SK-N-SH (cell line): Measurements from ENCODE around the gene ACCS. TPM values are rescaled to one million over a fixed set of nuclear protein-coding genes. Genes with fewer than 3 reads are reported as not detected.

Experiments used
- CTCF ChIA-PET: fragments of 300-600, 350-600 bp; formaldehyde crosslinking; extraction: SDS; loops from one replicate; lab custom pipeline; 2021; lab: Yijun Ruan, JAX
- POLR2A ChIA-PET: fragments of 350-600 bp; sonication (Branson Sonifier 250); formaldehyde crosslinking; extraction: SDS; loops from one replicate; lab custom pipeline; 2020; ENCODE audit warnings: antibody characterized with exemption, inconsistent platforms; lab: Yijun Ruan, JAX
- DNase-seq: peaks from one replicate; pipeline ENCODE4 v3.0.0; 2012
- H2AFZ ChIP-seq: fragments of 200-600 bp; sonication (generic); 2 replicates; pipeline ENCODE4 v1.8.1; 2016; ENCODE audit warnings: antibody characterized with exemption, mild to moderate bottlenecking, low read depth
- H3F3A ChIP-seq: fragments of 200-600 bp; sonication (generic); replicated peaks from 2 replicates; pipeline ENCODE3; 2016; ENCODE audit warnings: antibody characterized with exemption, mild to moderate bottlenecking; ENCODE audit not compliant: insufficient read depth
- H3K27ac ChIP-seq, 2 experiments: fragments of 200-500 bp in 1 of 2; fragments of 200-600 bp in 1 of 2; sonication (Bioruptor generic) in 1 of 2; sonication (generic), shearing (Covaris generic) in 1 of 2; 2 replicates each; pipeline versions ENCODE4 v1.5.1 to v1.6.1; 2014 to 2016; ENCODE audit warnings: low read depth in 2 of 2, inconsistent platforms in 1 of 2, low read length in 1 of 2, mild to moderate bottlenecking in 1 of 2, mixed read lengths in 1 of 2
- H3K27me3 ChIP-seq: fragments of 200-600 bp; sonication (generic), shearing (Covaris generic); 2 replicates; pipeline ENCODE4 v1.6.1; 2016; ENCODE audit warnings: mixed run types; ENCODE audit not compliant: insufficient read depth
- H3K36me3 ChIP-seq, 2 experiments: fragments of 200-500 bp in 1 of 2; fragments of 200-600 bp in 1 of 2; sonication (Bioruptor generic) in 1 of 2; sonication (generic) in 1 of 2; replicated peaks in 1 of 2; 2 replicates each; pipeline versions ENCODE3 to v1.5.1; 2014 to 2016; ENCODE audit warnings: low read length in 1 of 2, mild to moderate bottlenecking in 1 of 2; ENCODE audit not compliant: insufficient read depth in 2 of 2, control insufficient read depth in 1 of 2
- H3K4me1 ChIP-seq, 2 experiments: fragments of 200-500 bp in 1 of 2; fragments of 200-600 bp in 1 of 2; sonication (Bioruptor generic) in 1 of 2; sonication (generic), shearing (Covaris generic) in 1 of 2; 2 replicates each; pipeline versions ENCODE4 v1.5.1 to v1.6.1; 2014 to 2016; ENCODE audit warnings: low read depth in 1 of 2, low read length in 1 of 2, mixed run types in 1 of 2; ENCODE audit not compliant: insufficient read depth in 2 of 2, control insufficient read depth in 1 of 2
- H3K4me2 ChIP-seq: fragments of 200-600 bp; sonication (generic), shearing (Covaris generic); 2 replicates; pipeline ENCODE4 v1.6.1; 2017; ENCODE audit warnings: mixed run types
- H3K4me3 ChIP-seq, 2 experiments: fragments of 200-500 bp in 1 of 2; fragments of 200-600 bp in 1 of 2; sonication (Bioruptor generic) in 1 of 2; sonication (generic), shearing (Covaris generic) in 1 of 2; 2 replicates each; pipeline versions ENCODE4 v1.5.1 to v1.8.1; 2014 to 2016; ENCODE audit warnings: low read depth in 2 of 2, inconsistent platforms in 1 of 2, low read length in 1 of 2, mild to moderate bottlenecking in 1 of 2, mixed read lengths in 1 of 2, moderate library complexity in 1 of 2
- H3K79me2 ChIP-seq: fragments of 200-600 bp; sonication (generic); 2 replicates; pipeline ENCODE4 v1.8.1; 2017; ENCODE audit warnings: mild to moderate bottlenecking; ENCODE audit not compliant: insufficient read depth
- H3K9ac ChIP-seq: fragments of 200-600 bp; sonication (generic); 2 replicates; pipeline ENCODE4 v1.6.1; 2017; ENCODE audit warnings: mixed run types
- H3K9me2 ChIP-seq: fragments of 200-600 bp; sonication (generic); 2 replicates; pipeline ENCODE4 v1.6.1; 2017; ENCODE audit warnings: mixed run types
- H3K9me3 ChIP-seq: fragments of 200-600 bp; sonication (generic); 2 replicates; pipeline ENCODE4 v1.6.1; 2017; ENCODE audit warnings: mixed run types, mild to moderate bottlenecking, moderate library complexity
- H4K20me1 ChIP-seq: fragments of 200-600 bp; sonication (generic); 2 replicates; pipeline ENCODE4 v1.6.1; 2017; ENCODE audit warnings: mild to moderate bottlenecking, mixed run types; ENCODE audit not compliant: insufficient read depth
- CHD2 ChIP-seq: fragments of 150-350 bp; IDR thresholded peaks from 2 replicates; pipeline ENCODE4 v1.6.1; 2018; ENCODE audit warnings: low read length; ENCODE audit not compliant: partially characterized antibody
- EP300 ChIP-seq, 2 experiments: IDR thresholded peaks; 2 replicates each; pipeline versions ENCODE4 v1.4.0 to v1.6.1; 2012; ENCODE audit warnings: borderline replicate concordance in 1 of 2, low read depth in 1 of 2, low read length in 1 of 2
- EZH2phosphoT487 ChIP-seq: fragments of 200-600 bp; sonication (generic); IDR thresholded peaks from 2 replicates; pipeline ENCODE4 v1.6.1; 2017; ENCODE audit warnings: low read depth, mixed run types, mild to moderate bottlenecking, antibody characterized with exemption, moderate library complexity, borderline replicate concordance
- FOSL2 ChIP-seq: IDR thresholded peaks from 2 replicates; pipeline ENCODE4 v1.4.0; 2012; ENCODE audit warnings: low read depth, mild to moderate bottlenecking, moderate library complexity, borderline replicate concordance
- MEF2A ChIP-seq: IDR thresholded peaks from 2 replicates; pipeline ENCODE4 v1.4.0; 2012; ENCODE audit warnings: low read depth, borderline replicate concordance
- MXI1 ChIP-seq: IDR thresholded peaks from 2 replicates; pipeline ENCODE4 v1.6.1; 2012; ENCODE audit warnings: mild to moderate bottlenecking, low read depth, low read length, improper control_type of control experiment
- NRF1 ChIP-seq: IDR thresholded peaks from 2 replicates; pipeline ENCODE4 v1.6.1; 2012; ENCODE audit warnings: low read depth, mild to moderate bottlenecking, low read length
- RAD21 ChIP-seq: IDR thresholded peaks from 2 replicates; pipeline ENCODE4 v1.6.1; 2012; ENCODE audit warnings: mild to moderate bottlenecking, low read length
- SMC3 ChIP-seq: IDR thresholded peaks from 2 replicates; pipeline ENCODE4 v1.6.1; 2012; ENCODE audit warnings: low read depth, low read length, improper control_type of control experiment
- TAF1 ChIP-seq: IDR thresholded peaks from 2 replicates; pipeline ENCODE4 v1.6.1; 2012; ENCODE audit warnings: low read depth, mild to moderate bottlenecking, low read length, moderate library complexity, borderline replicate concordance
- YY1 ChIP-seq: IDR thresholded peaks from 2 replicates; pipeline ENCODE4 v1.4.0; 2012; ENCODE audit warnings: low read depth, mild to moderate bottlenecking
- whole genome bisulfite sequencing: methylation state at CpG from one replicate; pipeline ENCODE4 v1.1.6; 2017; ENCODE audit warnings: low lambda C conversion rate; 5-methylcytosine and 5-hydroxymethylcytosine counted together
- polyA plus RNA-seq, 3 experiments: library from polyadenylated mRNA; depleted of rRNA; stranded (reverse); fragments of >200 nt; gene quantifications; 2 replicates each; pipeline ENCODE4 v1.2.3, GENCODE V29; 2012
- TF ChIP-seq, protein P1 (sequence below): fragments of 200-600 bp; sonication (generic); IDR thresholded peaks from 2 replicates; pipeline ENCODE4 v1.6.1; 2017; ENCODE audit warnings: antibody characterized with exemption, mild to moderate bottlenecking, moderate library complexity

ACCS gene
- polyA plus RNA-seq, 1 of the 3 experiments (the other 2 are of a cell fraction), result 28.5 TPM

DNA sequence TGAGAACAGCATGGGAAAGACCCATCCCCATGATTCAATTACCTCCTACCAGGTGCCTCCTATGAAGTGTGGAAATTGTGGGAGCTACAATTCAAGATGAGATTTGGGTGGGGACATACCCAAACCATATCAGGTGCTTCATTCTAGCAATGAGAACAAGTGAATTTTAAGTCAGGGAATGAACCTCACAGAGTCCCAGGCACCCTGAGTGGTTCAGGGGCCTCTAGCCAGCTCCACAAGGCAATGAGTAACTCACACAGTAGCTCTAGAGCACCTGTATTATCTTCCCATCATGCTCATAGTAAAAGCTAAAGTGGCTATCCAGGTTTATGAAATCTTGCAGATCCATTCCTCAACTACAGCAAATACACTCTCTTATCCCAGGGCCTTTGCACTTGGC is 31.4 kb upstream of the ACCS start (continued):
- TF ChIP-seq FOSL2, result no peak
- TF ChIP-seq EZH2phosphoT487, result no peak

DNA sequence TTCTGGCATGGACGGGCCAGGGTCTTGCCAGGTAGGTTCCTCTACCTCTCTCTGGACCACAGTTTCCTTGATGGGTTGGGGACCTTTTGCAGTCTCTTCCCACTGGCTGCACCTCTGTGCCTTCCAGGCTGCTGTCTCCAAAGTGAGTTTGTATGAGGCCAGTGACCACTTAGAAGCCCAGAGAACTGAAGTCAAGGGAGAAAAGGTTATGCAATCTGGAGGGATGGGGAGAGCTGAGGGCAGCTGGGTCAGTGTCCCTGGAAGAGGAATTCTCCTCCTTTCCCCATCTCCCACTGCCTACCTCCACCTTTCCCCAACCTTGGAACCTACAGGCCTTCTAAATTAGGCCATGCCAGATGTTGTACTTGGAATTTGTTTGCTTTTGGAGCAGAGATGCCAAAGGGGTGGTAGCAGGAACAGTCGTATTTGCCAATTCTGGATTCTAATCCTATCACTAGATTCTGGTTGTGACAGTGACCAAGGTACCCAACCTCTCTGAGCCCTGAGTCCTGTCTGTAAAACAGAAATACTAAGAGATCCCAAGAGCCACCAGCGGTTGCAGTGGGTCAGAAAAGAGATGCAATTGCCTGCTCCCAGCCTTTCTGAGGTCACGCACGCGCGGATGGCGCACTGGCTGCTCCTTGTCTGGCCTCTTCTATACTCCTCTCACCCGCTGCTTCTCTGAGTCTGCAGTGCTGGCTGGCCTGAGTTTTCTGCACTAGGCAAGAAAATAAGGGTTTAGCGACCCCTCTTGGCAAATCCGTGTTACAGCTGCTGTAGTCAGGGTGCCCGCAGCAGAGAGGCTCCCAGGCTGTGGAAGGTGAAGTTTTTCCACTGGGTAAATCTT is 29.0 kb upstream of the ACCS start:
- DNase-seq, result peak; percentile 80
- peak overlapping the region in 1 of 2 experiments; percentile 55; a peak in 2 of 4 replicates for H3K27ac ChIP-seq
- H3K27me3 ChIP-seq, result no peaks in the 10 kb centered on the region; the same call in 1 of the 2 replicates
- no peaks in the 10 kb centered on the region for H3K9me3 ChIP-seq
- H3F3A ChIP-seq, result no peaks in the 10 kb centered on the region
- 0 out of 2 replicates have a peak overlapping the region, but pooled peaks have one; percentile 38 for H2AFZ ChIP-seq
- TF ChIP-seq EP300 (IDR thresholded peaks at IDR 0.05; ENCODE audit: borderline replicate concordance in 1 of 2, low read depth in 1 of 2, low read length in 1 of 2), result peak in 1 of 2 experiments; percentile 52; a peak in 1 of 4 replicates
- TF ChIP-seq MEF2A, result no peak
- peak; percentile 58 for TF ChIP-seq NRF1
- TF ChIP-seq SMC3, result peak; percentile 97
- TF ChIP-seq YY1, result no peak
- TF ChIP-seq TAF1, result no peak
- TF ChIP-seq RAD21, result peak; percentile 99
- TF ChIP-seq, protein P1, sequence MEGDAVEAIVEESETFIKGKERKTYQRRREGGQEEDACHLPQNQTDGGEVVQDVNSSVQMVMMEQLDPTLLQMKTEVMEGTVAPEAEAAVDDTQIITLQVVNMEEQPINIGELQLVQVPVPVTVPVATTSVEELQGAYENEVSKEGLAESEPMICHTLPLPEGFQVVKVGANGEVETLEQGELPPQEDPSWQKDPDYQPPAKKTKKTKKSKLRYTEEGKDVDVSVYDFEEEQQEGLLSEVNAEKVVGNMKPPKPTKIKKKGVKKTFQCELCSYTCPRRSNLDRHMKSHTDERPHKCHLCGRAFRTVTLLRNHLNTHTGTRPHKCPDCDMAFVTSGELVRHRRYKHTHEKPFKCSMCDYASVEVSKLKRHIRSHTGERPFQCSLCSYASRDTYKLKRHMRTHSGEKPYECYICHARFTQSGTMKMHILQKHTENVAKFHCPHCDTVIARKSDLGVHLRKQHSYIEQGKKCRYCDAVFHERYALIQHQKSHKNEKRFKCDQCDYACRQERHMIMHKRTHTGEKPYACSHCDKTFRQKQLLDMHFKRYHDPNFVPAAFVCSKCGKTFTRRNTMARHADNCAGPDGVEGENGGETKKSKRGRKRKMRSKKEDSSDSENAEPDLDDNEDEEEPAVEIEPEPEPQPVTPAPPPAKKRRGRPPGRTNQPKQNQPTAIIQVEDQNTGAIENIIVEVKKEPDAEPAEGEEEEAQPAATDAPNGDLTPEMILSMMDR, result peak; percentile 90
- peak; percentile 30 for TF ChIP-seq CHD2
- 0 out of 2 replicates have a peak, but pooled peaks have one; percentile 17 for TF ChIP-seq MXI1
- H3K9me2 ChIP-seq, result no peaks in the 10 kb centered on the region
- H3K4me3 ChIP-seq, result peak overlapping the region in 1 of 2 experiments; percentile 35; a peak in 1 of 4 replicates
- H3K9ac ChIP-seq, result no peak overlapping the region
- H3K36me3 ChIP-seq, result no peaks in the 10 kb centered on the region
- 20% methylated on average over 11 of the region's 12 CpGs for WGBS
- H3K4me2 ChIP-seq, result no peak overlapping the region
- POLR2A ChIA-PET, result interaction anchor here (0.7 to 2.2 kb wide), 5 partner anchors 88 to 147 kb away, joined by 3 to 16 read pairs (median 7); partner anchors contain the start of gene C11orf96
- H3K79me2 ChIP-seq, result no peaks in the 10 kb centered on the region
- CTCF ChIA-PET, result interaction anchor here (0.6 to 10.2 kb wide), 38 partner anchors 12 to 286 kb away, joined by 3 to 151 read pairs (median 4); partner anchors contain the start of genes ACCS, C11orf96 and EXT2
- H3K4me1 ChIP-seq, result peaks cover 0 to 6% of the 10 kb centered on the region in 2 experiments; a peak in 1 of 4 replicates
- H4K20me1 ChIP-seq, result no peaks in the 10 kb centered on the region
